NCI-H2196 (cell line): ENCODE data around the gene HCN1.

Source experiments
- DNase-seq: peaks from one replicate; lab custom pipeline; 2025; ENCODE audit not compliant: unreplicated experiment; lab: John Stamatoyannopoulos, UW

Gene HCN1

GRCh38 chr5:45696206-45696836 lies at the start of gene HCN1:
Gene HCN1, minus strand, starts transcription at chr5:45696380.
- no peak for DNase-seq

DNA sequence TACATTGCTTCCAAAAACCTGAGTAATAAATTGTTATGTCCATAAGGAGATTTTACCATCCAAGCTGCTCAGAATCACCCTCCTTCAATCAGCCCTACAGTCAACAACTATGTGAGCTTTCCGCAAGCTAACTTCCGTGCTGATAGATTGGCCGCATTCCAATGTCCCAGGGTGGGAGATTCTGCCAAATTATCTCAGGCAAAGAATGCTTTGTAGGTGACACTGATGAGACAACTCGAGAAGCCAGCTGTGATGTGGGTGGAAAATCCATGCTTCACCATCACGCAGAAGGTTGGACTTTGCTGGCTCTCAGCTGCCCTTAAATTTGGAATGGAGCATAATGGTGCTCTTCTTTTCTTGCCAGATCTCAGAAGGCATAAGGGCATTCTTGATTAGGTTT lies 44.9 kb upstream of the HCN1 start:
- no peak for DNase-seq

DNA sequence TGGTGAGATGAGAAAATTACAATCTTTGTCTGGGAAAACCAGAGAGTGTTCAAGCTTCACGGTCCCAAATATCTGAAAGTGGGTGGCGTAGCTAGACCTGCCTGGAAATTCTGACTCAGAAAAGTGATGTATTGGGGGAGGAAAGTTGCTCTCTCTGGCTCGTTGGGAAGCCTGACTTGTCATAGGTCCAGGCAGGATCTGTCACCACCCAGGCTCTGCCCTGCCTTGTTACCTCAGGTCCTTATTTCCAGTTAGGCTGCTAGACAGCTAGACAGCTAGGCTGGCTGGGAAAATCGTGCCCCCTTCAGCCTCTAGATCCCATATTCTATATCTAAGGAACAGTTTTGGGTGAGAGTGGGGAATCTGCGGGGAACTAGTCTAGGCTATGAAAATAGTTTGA lies 41.0 kb upstream of the HCN1 start:
- DNase-seq = no peak

DNA sequence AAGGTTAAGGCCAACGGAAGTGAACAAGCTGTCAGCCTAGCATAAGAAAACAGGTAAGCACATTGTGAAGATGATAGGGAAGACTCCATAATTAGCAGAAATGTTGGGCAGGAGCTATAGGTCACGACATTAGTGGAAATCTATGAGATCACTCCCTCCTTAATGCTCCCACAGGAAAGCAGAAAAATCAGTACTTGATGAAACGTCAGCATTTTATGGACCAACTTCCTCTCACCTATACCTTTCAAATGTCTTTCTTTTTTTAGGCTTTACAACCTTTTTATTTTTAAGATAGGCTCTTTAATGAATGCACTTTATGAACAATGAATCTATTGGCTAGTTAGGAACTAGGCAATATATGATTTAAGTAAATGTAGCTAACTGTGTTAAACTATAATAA lies 29.4 kb upstream of the HCN1 start:
- DNase-seq = no peak

DNA sequence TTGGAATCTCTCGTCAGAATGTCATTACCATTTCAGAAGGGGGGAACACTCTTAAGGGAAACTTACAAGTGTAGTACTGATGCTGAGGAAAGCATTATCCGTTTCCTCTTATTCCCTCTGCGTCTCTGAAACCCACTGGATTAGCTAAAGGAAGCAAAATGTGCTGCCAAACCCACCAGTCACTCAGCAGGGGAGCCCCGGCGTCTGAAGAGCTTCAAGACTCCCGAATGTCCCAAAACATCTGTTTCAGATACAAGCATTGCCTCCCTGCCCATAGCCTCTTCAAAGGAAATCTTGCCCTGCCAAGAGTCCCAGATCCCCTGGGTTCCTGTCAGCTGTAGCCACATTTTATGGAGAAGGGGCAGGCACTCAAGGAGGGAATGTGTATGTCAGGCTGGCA lies 1.0 kb upstream of the HCN1 start:
- no peak for DNase-seq

- DNase-seq = no peak
Measured at GRCh38 chr5:45695804-45696156, 400 bp downstream of the HCN1 start.

DNA sequence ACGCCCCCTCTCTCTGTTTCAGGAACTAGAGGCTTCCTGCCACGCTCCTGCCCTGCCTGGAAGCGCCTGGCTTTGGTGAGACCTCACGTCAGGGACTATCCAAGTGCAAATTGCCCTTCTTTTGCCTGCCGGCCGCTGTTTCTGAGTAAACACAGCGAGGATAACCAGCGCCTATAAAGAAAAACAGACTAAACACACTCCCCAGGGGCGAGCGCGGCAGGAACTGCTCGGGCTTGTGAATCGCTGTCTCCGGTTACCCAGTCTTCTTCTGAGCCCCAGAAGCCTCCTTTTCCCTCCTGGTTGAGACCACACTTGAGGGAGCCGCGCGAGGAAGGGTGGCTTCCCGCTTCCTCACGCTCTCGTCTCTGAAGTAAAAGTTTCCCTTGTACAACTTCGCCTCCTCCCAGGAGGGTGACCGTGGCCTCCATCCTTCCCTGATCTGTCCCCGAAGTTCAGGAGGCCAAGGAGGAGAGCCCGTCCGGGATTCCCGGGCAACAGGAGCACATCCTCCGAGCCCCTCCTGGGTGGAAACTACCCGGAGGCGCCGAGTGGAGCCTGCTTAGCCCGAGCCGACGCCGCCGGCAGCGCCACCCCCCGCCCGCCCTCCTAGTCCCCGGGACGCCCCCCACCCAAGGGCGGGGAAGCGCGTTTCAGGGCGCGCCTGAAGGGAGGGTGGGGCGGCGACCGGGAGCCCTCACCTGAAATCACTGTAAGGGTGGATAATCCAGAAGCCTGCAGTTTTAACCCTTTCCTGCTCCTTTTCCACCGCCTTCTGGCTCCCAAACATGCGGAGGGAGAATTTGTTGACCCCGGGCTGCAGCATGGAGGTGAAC lies 993 bp downstream of the HCN1 start:
- no peak for DNase-seq

GRCh38 chr5:45694255-45694814 lies 1.8 kb downstream of the HCN1 start:
- no peak for DNase-seq

DNA sequence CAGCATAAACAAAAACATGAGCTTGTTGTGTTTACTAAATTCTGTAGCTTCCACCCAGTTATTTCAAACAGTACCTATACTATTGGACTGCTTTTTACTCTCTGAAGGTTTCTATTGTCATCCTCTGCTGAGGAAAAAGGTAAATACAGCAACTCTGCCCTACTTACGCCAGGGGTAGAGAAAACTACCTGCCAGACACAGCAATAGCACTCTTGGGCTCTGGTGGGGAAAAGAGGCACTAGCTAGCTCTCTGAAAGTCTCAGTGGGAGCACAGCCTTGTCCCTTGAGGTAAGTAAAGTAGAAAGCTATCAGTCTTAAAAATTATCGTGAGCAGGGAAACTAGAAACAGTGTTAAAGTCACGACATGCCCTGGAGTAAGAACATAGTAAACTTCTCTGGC lies 3.7 kb downstream of the HCN1 start:
- DNase-seq = no peak

DNA sequence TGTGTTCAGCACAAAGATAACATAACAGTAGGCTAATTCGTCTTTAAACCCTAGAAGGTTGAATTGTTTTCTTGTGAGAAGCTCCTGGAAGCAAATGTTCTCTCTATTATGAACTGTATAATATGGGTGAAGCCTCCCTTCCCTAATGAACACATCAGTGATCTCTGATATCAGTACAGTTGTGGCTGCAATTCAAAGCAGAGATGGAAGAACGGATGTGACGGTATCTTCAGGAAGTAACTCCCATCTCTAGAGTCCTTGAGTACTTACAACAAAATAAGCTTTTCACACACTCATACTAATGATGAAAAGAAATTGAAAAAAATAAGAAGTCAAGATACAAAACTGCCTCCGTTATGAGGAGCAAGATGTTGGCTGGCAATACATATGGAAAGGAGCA lies 4.5 kb downstream of the HCN1 start:
- no peak for DNase-seq

DNA sequence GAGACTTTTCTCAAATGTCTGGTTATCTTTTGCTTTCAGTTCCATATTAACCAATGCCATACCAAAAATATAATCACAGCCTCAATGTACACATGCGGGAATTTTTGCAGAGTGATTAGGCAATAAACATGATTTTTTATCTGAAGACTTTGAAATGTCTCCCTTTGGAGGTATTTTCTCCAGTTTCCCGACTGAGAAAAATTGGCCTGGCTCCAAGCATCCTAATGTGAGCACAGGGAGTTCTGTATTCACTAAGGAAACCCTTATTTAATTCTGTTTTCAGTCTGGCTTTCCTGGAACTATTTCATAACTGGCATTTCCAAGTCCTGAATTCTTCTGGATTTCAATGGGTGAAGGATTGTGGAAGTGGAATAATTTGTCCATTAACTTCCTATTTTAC lies 8.5 kb downstream of the HCN1 start:
- DNase-seq = no peak

DNA sequence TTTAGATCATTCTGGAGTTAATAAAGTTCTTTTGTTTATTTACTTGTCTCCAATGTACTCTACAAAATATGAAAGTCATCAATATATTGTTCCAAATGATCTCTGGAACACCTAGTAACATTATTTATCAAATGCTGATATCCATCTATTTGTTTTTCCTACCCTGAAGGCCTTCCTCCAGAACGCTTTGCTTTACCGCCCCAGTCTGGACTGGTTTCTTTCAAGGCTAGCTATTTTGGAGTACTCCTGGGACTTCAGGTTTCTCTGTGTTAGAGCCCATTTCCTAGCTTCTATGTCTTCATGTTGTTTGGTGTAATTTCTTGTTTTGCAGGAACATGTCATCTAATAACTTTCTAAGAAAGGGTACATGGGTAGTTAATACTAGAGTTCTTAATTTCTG lies 9.6 kb downstream of the HCN1 start:
- DNase-seq = no peak

DNA sequence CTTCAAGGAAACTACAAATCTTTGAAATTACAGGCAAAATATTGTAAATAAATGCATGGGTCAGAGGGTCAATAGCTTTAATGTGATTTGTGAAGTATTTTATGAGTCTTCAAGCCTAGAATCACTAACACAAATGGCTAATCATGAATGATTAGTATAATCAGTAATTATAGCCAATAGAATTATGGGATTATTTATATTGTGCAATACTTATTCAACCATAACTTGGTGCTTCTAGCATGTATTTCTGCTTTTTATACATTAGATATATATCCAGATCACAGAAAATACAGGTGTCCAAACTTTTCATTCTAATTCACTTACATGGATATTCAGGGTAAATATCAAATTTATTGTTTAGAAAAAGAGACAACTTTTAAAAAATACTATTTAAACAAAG lies 12.1 kb downstream of the HCN1 start:
- DNase-seq = no peak

- DNase-seq = no peak
Measured at GRCh38 chr5:45680950-45681349, 15.2 kb downstream of the HCN1 start.

- DNase-seq = no peak
Measured at GRCh38 chr5:45677524-45677923, 18.7 kb downstream of the HCN1 start.

DNA sequence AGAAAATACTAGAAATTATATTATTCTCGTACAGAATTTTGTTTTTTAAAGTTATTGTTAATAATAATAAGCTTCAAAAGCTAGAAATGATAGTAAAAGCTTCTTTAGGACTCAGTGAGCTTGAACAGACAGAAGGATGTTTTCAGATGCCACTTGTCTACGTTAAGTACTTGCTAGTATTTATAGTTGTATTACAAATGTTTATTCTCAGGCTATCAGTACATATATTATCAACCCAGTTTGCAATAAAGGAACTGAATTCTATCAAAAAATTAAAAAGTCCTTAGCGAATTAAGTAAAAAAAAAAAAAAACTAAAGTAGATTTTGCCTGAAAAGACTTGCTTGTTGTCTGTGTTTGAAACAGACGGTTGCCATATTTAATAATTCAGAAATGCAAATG lies 23.9 kb downstream of the HCN1 start:
- DNase-seq = no peak

DNA sequence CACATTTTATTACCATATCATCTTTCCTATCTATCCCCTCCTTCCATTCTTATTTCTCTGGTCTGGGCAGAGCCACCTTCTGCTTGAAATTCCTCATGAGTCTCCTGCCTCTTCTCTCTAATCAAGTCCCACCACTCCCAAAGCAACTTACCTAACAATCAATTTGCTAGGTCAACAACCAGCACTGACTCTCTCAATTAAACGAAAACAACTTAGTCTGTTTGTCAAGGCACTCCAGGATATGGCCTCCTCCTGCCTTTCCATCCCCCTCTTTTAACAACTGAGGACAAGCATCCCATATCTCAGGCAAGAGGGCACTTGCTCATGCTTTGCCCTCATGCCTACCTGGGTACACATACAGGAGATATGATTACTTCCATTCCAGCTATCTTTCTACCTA lies 47.4 kb downstream of the HCN1 start:
- no peak for DNase-seq

- no peak for DNase-seq
Measured at GRCh38 chr5:45643056-45643455, 53.1 kb downstream of the HCN1 start.

DNA sequence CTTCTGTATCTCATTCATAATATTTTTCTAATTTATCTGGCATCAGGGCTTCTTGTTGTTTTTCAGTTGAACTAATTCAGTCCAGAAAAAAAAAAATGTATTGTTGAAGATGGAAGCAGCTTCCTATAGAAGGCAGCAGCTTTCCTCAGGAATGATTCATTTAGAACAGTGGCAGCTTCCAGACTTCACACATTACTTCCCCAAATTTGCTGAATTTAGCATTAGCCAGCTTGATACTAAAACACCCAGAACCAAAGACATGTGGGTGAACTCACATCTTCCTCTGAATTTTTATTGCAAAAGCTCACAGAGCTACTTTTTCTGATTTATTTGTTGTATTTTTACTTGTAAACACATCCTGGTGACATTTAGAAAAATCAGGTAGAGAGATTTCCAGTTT lies 53.8 kb downstream of the HCN1 start:
- no peak for DNase-seq

- DNase-seq = no peak
Measured at GRCh38 chr5:45639040-45639439, 57.1 kb downstream of the HCN1 start.

DNA sequence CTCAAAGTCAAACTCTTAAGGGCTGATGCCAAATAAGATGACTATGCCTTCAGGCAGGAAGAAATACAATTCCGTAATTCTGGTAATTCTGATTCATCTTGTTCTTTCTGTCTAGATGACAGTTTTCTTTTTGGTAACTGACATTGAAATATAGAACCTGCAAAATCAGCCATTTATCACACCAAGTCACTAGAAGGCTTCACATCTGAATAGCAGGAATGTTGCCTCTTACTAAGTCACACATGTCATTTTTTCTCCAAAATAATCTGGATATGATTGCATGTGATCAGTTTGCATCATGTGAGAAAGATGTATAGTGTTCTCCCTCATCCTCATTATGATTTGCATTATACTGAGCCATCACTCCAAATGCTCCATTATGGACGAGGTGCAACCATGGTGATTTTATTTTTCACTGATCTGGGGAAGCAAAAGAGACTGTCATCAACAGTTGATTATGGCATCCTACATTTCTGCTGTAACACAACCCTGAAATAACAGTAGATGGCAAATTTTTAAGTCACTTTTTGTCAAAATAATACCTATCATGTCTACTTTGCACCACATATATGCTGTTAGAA lies 69.0 kb downstream of the HCN1 start:
- DNase-seq = no peak

DNA sequence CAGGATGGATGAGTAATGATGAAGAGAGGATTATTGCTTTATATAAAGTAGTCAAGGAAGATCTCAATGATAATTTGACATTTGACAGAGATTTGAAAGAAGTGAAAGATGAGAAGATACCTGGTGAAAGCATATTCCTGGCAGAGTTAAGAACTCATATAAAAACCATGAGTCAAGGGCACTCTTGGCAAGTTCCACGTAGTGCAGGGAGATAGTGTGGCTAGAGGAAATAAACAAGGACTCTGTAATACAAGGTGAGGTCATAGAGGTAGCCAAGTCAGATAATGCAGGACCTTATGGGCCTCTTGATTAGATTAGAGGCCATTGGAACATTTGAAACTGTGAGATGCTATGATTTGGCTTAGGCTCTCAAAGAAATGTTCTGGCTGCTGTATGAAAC lies 72.3 kb downstream of the HCN1 start:
- DNase-seq = no peak
